ENCODE results near the gene TESK2. TPM values are rescaled to one million over a fixed set of nuclear protein-coding genes. Genes with fewer than 3 reads are reported as not detected.
A peak's percentile ranks its signal among the peaks of the same experiment; 100 is the strongest.

The TESK2 gene
- total and polyA plus RNA-seq, 2 of the 13 experiments (the other 11 are each of a cell fraction or from before 2014, with no cell fraction given), result 5.5 to 9.6 TPM

GRCh38 chr1:45535988-45536766 is 45.2 kb upstream of the TESK2 start:
- Histone ChIP-seq H3K9me3 (ENCODE audit: low read length) (no peaks in the 10 kb centered on the region), H3K27ac (ENCODE audit: extremely low read length, insufficient read depth, low read length) (no peak overlapping the region), H3K27me3 (ENCODE audit: control insufficient read depth in 1 of 2, insufficient read depth in 2 of 2, low read length in 2 of 2) (no peaks in the 10 kb centered on the region), H4K20me1 (ENCODE audit: insufficient read depth, low read length) (no peaks in the 10 kb centered on the region), H2AFZ (ENCODE audit: low read length) (no peak overlapping the region), H3K4me2 (ENCODE audit: low read depth, low read length) (peak overlapping the region; percentile 67), H3K4me1 (ENCODE audit: insufficient read depth, low read length) (peaks cover 37% of the 10 kb centered on the region), H3K4me3 (replicated peaks in 1 of 3; ENCODE audit: insufficient read depth in 1 of 3, low read depth in 2 of 3, low read length in 3 of 3) (no peak overlapping the region), H3K9ac (ENCODE audit: insufficient read depth, low read depth, low read length) (no peak overlapping the region), H3K79me2 (ENCODE audit: insufficient read depth, low read length) (no peaks in the 10 kb centered on the region), H3K36me3 (replicated peaks in 1 of 2; ENCODE audit: control insufficient read depth in 1 of 2, insufficient read depth in 2 of 2, low read length in 2 of 2) (no peaks in the 10 kb centered on the region)
- DNase-seq (ENCODE audit: low spot score) (no peak), ATAC-seq (peak; percentile 31; the same call in 2 of the 3 replicates), FAIRE-seq (no peak)
- POLR2A ChIA-PET, result interaction anchor here (6.6 to 29.7 kb wide), 2 partner anchors 11 to 15 kb away, joined by 55 to 690 read pairs; partner anchors contain the start of genes AKR1A1 and PRDX1
- in situ Hi-C loops (cut with HindIII; ENCODE audit: extremely low pct_ligation_motif_present, low pct_unique_long_range_greater_than_20kb), result no loop called here
- CTCF ChIA-PET (ENCODE audit: low intra/inter-chr PET ratio, low total read pairs), result no interaction called here
- TF ChIP-seq NR2F2 (IDR thresholded peaks at IDR 0.05; ENCODE audit: borderline replicate concordance, low read depth), result 0 out of 2 replicates have a peak, but pooled peaks have one; percentile 32
- TF ChIP-seq ZNF337 (CRISPR knock-in tag; IDR thresholded peaks at IDR 0.05; ENCODE audit: borderline replicate concordance, low read depth), result no peak
- TF ChIP-seq NR2F1 (CRISPR knock-in tag; IDR thresholded peaks at IDR 0.05), result peak in 1 of 2 experiments; percentile 51; a peak in 1 of 4 replicates
- TF ChIP-seq NKX3-1 (CRISPR knock-in tag; IDR thresholded peaks at IDR 0.05), result no peak
- peak; percentile 70 for TF ChIP-seq NR2F6 (IDR thresholded peaks at IDR 0.05)
- TF ChIP-seq NR2F6 (CRISPR knock-in tag; IDR thresholded peaks at IDR 0.05), result peak; percentile 35; the same call in 1 of the 2 replicates
- no peak for TF ChIP-seq LCORL (IDR thresholded peaks at IDR 0.05)
- TF ChIP-seq LCORL (CRISPR knock-in tag; IDR thresholded peaks at IDR 0.05), result peak; percentile 29; the same call in 1 of the 2 replicates
- TF ChIP-seq ESRRA (CRISPR knock-in tag; IDR thresholded peaks at IDR 0.05; ENCODE audit: low read depth), result 0 out of 2 replicates have a peak, but pooled peaks have one; percentile 27
- TF ChIP-seq GATAD1 (CRISPR knock-in tag; IDR thresholded peaks at IDR 0.05), result no peak
- intact Hi-C loops (cut with micrococcal nuclease; ENCODE audit: unreplicated experiment), result no loop called here
- no TSS peak for BruUV-seq (replicated peaks)
- 30% methylated on average over 6 of the region's 6 CpGs for WGBS (ENCODE audit: low lambda C conversion rate)
